Activated CD8-positive, alpha-beta memory T cell treated with anti-CD3 and anti-CD28 coated beads, Interleukin-2, amount 50 U/mL, for 48 hours (primary cell): ENCODE results near the gene TRIM7.
"Not testable (repeated sequence)": the region's sequence is repeated elsewhere in the genome, so short reads cannot be mapped to it uniquely, and the experiment has no call there.

Experiments
- DNase-seq: peaks from one replicate; pipeline ENCODE4 v3.0.0-alpha.2; 2020

The TRIM7 gene

GRCh38 chr5:181232593-181232992 lies 27.6 kb upstream of the TRIM7 start:
- DNase-seq, result no peak

- DNase-seq, result no peak
Measured at GRCh38 chr5:181231432-181231831, 26.4 kb upstream of the TRIM7 start.

- no peak for DNase-seq
Measured at GRCh38 chr5:181230551-181230950, 25.6 kb upstream of the TRIM7 start.

- no peak for DNase-seq
Measured at GRCh38 chr5:181229996-181230395, 25.0 kb upstream of the TRIM7 start.

GRCh38 chr5:181224390-181225229 lies 19.6 kb upstream of the TRIM7 start:
- DNase-seq, result peak; percentile 66

GRCh38 chr5:181223729-181224389 lies 18.9 kb upstream of the TRIM7 start:
- peak; percentile 73 for DNase-seq

GRCh38 chr5:181223058-181223728 lies 18.2 kb upstream of the TRIM7 start, which contains the start of gene TRIM41:
TSS of gene TRIM41 (plus strand) at chr5:181223281. CDS start at chr5:181224000, 719 bp downstream.
- peak; percentile 97 for DNase-seq

GRCh38 chr5:181222630-181223057 lies 17.6 kb upstream of the TRIM7 start:
- no peak for DNase-seq

- peak; percentile 100 for DNase-seq
Measured at GRCh38 chr5:181221792-181222629, 17.0 kb upstream of the TRIM7 start.

- DNase-seq, result peak; percentile 86
Measured at GRCh38 chr5:181221105-181221791, 16.3 kb upstream of the TRIM7 start.

GRCh38 chr5:181220178-181220515 lies 15.2 kb upstream of the TRIM7 start:
- no peak for DNase-seq

- DNase-seq, result no peak
Measured at GRCh38 chr5:181219262-181220177, 14.5 kb upstream of the TRIM7 start.

- no peak for DNase-seq
Measured at GRCh38 chr5:181218795-181219124, 13.8 kb upstream of the TRIM7 start.

- DNase-seq, result no peak
Measured at GRCh38 chr5:181217803-181218062, 12.7 kb upstream of the TRIM7 start.

GRCh38 chr5:181217111-181217802 lies 12.3 kb upstream of the TRIM7 start:
- DNase-seq, result peak; percentile 81

- no peak for DNase-seq
Measured at GRCh38 chr5:181215997-181216989, 11.3 kb upstream of the TRIM7 start.

- not testable (repeated sequence) for DNase-seq
Measured at GRCh38 chr5:181214249-181214648, 9.3 kb upstream of the TRIM7 start.

GRCh38 chr5:181212934-181213333 lies 7.9 kb upstream of the TRIM7 start:
- no peak for DNase-seq

GRCh38 chr5:181212080-181212479 lies 7.1 kb upstream of the TRIM7 start:
- no peak for DNase-seq

- DNase-seq, result no peak
Measured at GRCh38 chr5:181211208-181211607, 6.2 kb upstream of the TRIM7 start.
